Cortex of kidney (tissue), 1 donor: Measurements from ENCODE around the gene ARF1.

Experiments
- DNase-seq: peaks from one replicate; lab custom pipeline; 2025; lab: John Stamatoyannopoulos, UW

The ARF1 gene

DNA sequence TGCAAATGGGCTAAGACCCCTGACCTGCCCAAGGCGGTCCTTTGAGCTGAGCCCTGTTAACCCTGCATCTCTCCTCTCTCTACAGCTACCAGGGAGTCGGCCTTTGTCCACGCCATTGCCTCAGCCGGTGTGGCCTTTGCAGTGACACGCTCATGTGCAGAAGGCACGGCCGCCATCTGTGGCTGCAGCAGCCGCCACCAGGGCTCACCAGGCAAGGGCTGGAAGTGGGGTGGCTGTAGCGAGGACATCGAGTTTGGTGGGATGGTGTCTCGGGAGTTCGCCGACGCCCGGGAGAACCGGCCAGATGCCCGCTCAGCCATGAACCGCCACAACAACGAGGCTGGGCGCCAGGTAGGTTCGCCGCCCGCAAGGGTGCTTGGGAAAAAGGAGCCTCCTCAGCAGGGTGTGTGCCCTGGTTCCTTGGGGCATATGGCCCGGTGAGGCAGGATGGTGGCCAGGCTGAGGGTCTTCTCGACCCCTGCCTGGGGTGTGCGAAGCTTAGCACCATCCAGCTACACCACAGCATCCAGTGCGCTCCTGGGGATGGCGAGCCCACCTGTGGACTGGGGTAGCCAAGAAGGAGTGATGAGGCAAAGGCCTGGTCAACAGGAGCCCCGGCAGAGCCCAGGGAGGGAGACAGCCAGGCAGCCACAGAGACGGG, 31.8 kb upstream of the ARF1 start:
- no peak for DNase-seq

GRCh38 chr1:228058172-228058948, 24.1 kb upstream of the ARF1 start:
- no peak for DNase-seq

DNA sequence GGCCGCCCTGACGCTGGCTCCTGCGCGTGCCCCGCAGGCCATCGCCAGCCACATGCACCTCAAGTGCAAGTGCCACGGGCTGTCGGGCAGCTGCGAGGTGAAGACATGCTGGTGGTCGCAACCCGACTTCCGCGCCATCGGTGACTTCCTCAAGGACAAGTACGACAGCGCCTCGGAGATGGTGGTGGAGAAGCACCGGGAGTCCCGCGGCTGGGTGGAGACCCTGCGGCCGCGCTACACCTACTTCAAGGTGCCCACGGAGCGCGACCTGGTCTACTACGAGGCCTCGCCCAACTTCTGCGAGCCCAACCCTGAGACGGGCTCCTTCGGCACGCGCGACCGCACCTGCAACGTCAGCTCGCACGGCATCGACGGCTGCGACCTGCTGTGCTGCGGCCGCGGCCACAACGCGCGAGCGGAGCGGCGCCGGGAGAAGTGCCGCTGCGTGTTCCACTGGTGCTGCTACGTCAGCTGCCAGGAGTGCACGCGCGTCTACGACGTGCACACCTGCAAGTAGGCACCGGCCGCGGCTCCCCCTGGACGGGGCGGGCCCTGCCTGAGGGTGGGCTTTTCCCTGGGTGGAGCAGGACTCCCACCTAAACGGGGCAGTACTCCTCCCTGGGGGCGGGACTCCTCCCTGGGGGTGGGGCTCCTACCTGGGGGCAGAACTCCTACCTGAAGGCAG, 23.4 kb upstream of the ARF1 start:
- DNase-seq, result no peak

- DNase-seq, result no peak
Measured at GRCh38 chr1:228059634-228060457, 22.7 kb upstream of the ARF1 start.

- no peak for DNase-seq
Measured at GRCh38 chr1:228060458-228061190, 21.9 kb upstream of the ARF1 start.

- DNase-seq, result no peak
Measured at GRCh38 chr1:228061411-228062084, 21.0 kb upstream of the ARF1 start.

GRCh38 chr1:228062085-228062791, 20.3 kb upstream of the ARF1 start:
- no peak for DNase-seq

GRCh38 chr1:228062812-228063211, 19.7 kb upstream of the ARF1 start:
- DNase-seq, result no peak

DNA sequence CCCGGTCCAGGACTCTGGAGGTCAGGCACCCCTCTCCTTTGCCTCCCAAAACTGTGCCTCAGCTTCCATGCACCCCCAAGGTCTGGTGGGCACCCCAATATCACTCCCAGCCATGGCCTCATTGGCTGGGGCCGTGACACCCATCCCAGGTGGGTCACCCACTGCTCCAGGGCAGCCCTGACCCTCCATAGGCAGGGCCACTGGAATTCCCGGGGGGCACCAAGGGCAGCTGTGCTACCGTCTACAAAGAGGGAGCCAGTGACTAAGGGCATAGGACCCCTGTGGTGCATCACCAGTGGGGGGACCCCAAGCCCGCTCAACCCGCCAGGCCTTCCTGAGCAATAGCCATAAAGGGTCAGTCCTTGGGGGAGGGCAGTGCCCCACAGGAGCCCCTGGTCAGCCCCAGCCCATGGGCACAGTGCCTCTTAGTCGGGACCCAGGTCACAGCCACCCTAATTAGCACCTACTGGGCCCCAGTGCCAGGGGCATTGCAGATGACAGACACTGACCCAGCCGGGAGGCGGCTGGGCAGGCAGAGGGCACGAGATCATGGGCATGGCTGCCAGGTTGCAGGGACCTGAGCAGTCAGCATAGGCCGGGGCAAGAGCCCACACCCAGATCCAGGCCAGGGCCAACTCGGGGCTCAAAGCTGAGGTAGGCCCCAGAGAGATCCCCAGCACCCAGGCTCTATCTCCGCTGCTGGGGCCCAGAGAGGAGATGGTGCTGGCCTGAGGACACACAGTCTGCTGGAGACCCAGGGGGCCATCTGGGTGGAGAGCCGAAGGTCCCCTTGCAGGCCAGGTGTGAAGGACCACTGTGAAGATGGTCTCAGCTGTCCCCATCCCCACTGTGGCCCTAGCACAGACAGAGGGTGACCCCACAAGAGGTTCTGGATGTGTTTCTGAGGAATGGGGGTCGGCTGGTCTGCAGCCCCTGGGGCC, 19.0 kb upstream of the ARF1 start:
- DNase-seq, result no peak

- DNase-seq, result no peak
Measured at GRCh38 chr1:228064296-228064695, 18.2 kb upstream of the ARF1 start.

DNA sequence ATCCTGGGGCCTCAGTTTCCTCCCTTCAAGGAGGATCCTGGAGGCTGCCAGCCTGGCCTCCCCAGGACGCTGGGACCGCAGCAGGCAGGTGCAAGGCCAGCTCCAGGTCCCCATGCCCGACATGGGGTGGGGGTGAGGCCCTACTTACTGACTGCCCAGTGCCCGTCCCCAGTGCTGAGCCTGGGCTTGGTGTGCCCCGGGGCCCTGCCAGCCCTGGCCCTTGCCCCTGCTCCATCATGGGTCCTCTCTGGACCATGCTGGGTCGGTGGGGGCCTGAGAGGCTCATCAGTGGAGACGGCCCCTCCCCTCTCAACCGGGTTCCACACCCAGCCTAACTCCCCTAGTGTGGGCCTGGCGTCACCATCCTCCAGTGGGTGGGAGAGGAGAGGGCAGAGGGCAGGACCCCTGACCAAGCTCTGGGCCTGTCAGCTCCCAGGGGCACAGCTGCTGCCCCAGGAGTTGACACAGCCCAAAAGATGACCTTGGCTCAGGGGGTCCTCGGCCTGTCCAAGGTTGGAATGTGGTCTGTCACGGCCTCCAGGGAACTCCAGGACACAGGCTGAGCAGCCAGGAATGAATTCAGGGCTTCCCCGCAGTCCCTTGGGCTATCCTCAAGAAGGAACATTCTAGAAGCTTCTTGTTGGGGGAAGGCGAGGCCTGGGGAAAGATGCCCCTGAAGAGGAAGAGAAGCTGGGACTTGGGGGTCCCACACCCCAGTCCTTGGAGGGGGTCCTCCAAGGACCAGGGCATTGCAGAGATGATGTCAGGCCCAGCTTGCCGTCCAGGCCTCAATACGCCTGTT, 17.6 kb upstream of the ARF1 start:
- DNase-seq, result no peak

DNA sequence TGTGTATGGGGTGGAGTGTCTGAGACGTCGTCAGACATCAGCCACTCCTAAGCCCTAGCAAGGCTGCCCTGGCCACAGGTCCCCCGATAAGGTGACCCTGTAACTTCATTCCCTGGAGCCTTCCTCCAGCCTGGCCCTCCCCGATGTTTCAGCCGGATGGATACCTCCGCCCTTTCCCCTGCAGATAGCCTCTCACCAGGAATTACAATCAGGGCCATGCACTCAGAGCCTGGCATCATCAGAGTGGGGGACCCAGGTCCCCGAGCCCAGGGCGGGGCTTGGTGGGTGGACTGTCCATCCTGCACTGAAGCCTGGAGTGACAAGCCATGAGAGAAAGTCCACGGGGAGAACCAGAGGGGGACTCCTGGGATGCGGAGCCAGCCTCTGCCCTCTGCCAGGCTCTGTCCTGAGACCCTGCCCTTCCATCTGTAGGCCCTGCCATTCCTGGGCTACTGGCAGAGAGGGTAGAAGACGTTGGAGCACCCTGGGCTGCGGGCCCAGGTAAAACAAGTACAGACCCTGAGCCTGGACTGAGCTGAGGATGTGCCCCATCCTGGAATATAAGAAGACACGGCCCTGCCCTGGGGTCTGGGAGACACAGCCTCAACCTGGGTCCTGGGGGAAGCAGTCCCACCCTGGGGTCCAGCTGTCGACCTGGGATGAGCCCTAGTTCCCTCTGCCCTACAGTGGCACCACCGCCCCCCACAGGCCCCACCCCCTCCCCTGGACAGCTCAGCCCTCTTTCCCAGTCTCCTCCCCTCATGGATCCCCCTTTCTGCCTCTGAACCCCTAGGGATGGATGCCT, 16.8 kb upstream of the ARF1 start:
- DNase-seq, result no peak

DNA sequence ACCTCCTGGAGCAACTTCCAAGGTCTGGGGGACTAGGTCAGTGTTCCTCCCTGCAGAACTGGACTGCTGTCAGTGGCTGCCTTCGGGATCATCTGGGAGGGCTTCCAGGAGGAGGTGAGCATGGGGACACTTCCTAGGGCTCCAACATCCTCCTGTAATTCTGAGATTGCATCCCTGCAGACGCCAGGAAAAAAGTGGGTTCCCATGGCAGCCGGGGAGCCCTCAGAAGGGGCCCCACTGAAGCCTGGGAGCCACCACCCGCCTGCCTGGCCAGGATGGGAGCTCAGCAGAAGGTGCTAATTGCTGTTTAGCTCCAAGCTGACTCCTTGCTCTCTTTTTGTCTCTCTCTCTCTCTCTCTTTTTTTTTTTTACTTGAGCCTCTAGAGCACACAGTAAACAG, 16.1 kb upstream of the ARF1 start:
- DNase-seq, result no peak

GRCh38 chr1:228066891-228067654, 15.4 kb upstream of the ARF1 start:
- no peak for DNase-seq

- no peak for DNase-seq
Measured at GRCh38 chr1:228068359-228068758, 14.1 kb upstream of the ARF1 start.

DNA sequence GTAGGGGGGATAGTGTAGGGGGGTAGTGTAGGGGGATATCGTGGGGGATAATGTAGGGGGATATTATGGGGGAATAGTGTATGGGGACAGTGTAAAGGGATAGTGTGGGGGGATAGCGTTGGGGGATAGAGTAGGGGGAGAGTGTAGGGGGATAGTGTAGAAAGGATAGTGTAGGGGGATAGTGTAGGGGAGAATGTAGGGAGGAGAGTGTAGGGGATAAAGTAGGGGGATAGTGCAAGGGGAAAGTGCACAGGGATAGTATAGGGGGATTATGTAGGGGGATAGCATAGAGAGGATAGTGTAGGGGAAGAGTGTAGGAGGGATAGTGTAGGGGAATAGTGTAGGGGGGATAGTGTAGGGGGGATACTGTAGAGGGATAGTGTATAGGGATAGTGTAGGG, 12.3 kb upstream of the ARF1 start:
- DNase-seq, result no peak

DNA sequence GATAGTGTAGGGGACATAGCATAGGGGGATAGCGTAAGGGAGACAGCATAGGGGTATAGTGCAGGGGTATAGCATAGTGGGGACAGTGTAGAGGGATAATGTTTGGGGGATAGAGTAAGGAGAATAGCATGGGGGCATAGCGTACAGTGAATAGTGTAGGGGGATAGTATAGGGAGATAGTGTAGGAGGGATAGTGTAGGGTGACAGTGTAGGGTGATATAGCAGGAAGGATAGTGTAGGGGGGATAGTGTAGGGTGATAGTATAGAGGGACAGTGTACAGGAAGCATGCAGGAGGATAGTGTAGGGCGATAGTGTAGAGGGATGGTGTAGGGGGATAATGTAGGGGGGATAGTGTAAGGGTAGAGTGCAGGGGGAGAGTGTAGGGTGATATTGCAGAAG, 11.7 kb upstream of the ARF1 start:
- DNase-seq, result no peak
